ENCODE measurements around the gene TRPC6. TPM values are rescaled to one million over a fixed set of nuclear protein-coding genes. Genes with fewer than 3 reads are reported as not detected.

The TRPC6 gene
- total RNA-seq, 2 donors from 2014 or later, result 1.1 to 4.1 TPM

GRCh38 chr11:101477926-101478325 lies 105.9 kb downstream of the TRPC6 start:
- H3K27me3 ChIP-seq (replicated peaks; ENCODE audit: insufficient read depth), result no peaks in the 10 kb centered on the region
- no peaks in the 10 kb centered on the region for H3K36me3 ChIP-seq
- TF ChIP-seq POLR2A (IDR thresholded peaks at IDR 0.05), result no peak
- no peak overlapping the region for H3K27ac ChIP-seq
- DNase-seq (ENCODE audit: low spot score), result no peak
- H3K4me1 ChIP-seq (replicated peaks), result no peaks in the 10 kb centered on the region
- no peak overlapping the region for H3K4me3 ChIP-seq
- no peaks in the 10 kb centered on the region for H3K9me3 ChIP-seq
- 55% methylated on average over 3 of the region's 3 CpGs for WGBS
- intact Hi-C loops (cut with DNase I), result loop anchor here (5.0 kb wide), 1 partner anchor 104 kb away; the partner anchor contains the start of gene TRPC6

GRCh38 chr11:101476191-101476590 lies 107.6 kb downstream of the TRPC6 start:
- Histone ChIP-seq H3K4me1 (replicated peaks) (no peaks in the 10 kb centered on the region), H3K36me3 (no peaks in the 10 kb centered on the region), H3K27me3 (replicated peaks; ENCODE audit: insufficient read depth) (no peaks in the 10 kb centered on the region), H3K27ac (no peak overlapping the region), H3K9me3 (no peaks in the 10 kb centered on the region), H3K4me3 (no peak overlapping the region)
- DNase-seq (ENCODE audit: low spot score), result no peak
- TF ChIP-seq POLR2AphosphoS5 (IDR thresholded peaks at IDR 0.05), result no peak
- TF ChIP-seq CTCF (IDR thresholded peaks at IDR 0.05), result no peak
- no peak for TF ChIP-seq POLR2A (IDR thresholded peaks at IDR 0.05)
- intact Hi-C loops (cut with DNase I), result loop anchor here (5.0 kb wide), 1 partner anchor 106 kb away; the partner anchor contains the start of gene TRPC6
- 89% methylated on average over 6 of the region's 6 CpGs for WGBS

- Histone ChIP-seq H3K27ac (no peak overlapping the region), H3K4me3 (no peak overlapping the region), H3K4me1 (replicated peaks) (no peaks in the 10 kb centered on the region), H3K36me3 (no peaks in the 10 kb centered on the region), H3K27me3 (replicated peaks; ENCODE audit: insufficient read depth) (no peaks in the 10 kb centered on the region), H3K9me3 (no peaks in the 10 kb centered on the region)
- DNase-seq (ENCODE audit: low spot score), result no peak
- TF ChIP-seq POLR2AphosphoS5 (IDR thresholded peaks at IDR 0.05), result no peak
- TF ChIP-seq CTCF (IDR thresholded peaks at IDR 0.05), result no peak
- TF ChIP-seq POLR2A (IDR thresholded peaks at IDR 0.05), result no peak
- intact Hi-C loops (cut with DNase I), result loop anchor here (5.0 kb wide), 1 partner anchor 107 kb away; the partner anchor contains the start of gene TRPC6
- WGBS, result 83% methylated on average over 4 of the region's 4 CpGs
Observed at GRCh38 chr11:101475699-101476098, 108.1 kb downstream of the TRPC6 start.

GRCh38 chr11:101474666-101475065 lies 109.1 kb downstream of the TRPC6 start:
- Histone ChIP-seq H3K9me3 (no peaks in the 10 kb centered on the region), H3K27me3 (replicated peaks; ENCODE audit: insufficient read depth) (no peaks in the 10 kb centered on the region), H3K4me3 (no peak overlapping the region), H3K36me3 (no peaks in the 10 kb centered on the region), H3K27ac (no peak overlapping the region), H3K4me1 (replicated peaks) (no peaks in the 10 kb centered on the region)
- DNase-seq (ENCODE audit: low spot score), result no peak
- no peak for TF ChIP-seq POLR2A (IDR thresholded peaks at IDR 0.05)
- no peak for TF ChIP-seq POLR2AphosphoS5 (IDR thresholded peaks at IDR 0.05)
- TF ChIP-seq CTCF (IDR thresholded peaks at IDR 0.05), result no peak
- 95% methylated on average over 3 of the region's 3 CpGs for WGBS
- intact Hi-C loops (cut with DNase I), result loop anchor here (5.0 kb wide), 1 partner anchor 108 kb away; the partner anchor contains the start of gene TRPC6

- no peak for DNase-seq (ENCODE audit: low spot score)
- TF ChIP-seq POLR2AphosphoS5 (IDR thresholded peaks at IDR 0.05) (no peak), CTCF (IDR thresholded peaks at IDR 0.05) (no peak), POLR2A (IDR thresholded peaks at IDR 0.05) (no peak)
- H3K27ac ChIP-seq, result no peak overlapping the region
Observed at GRCh38 chr11:101470881-101471520, 112.8 kb downstream of the TRPC6 start.

More at GRCh38 chr11:101470881-101471520, 112.8 kb downstream of the TRPC6 start:
- Histone ChIP-seq H3K4me1 (replicated peaks) (no peaks in the 10 kb centered on the region), H3K9me3 (no peaks in the 10 kb centered on the region), H3K4me3 (no peak overlapping the region), H3K27me3 (replicated peaks; ENCODE audit: insufficient read depth) (no peaks in the 10 kb centered on the region), H3K36me3 (no peaks in the 10 kb centered on the region)
- WGBS, result 63% methylated on average over 3 of the region's 3 CpGs
- intact Hi-C loops (cut with DNase I), result no loop called here

Data from prostate gland (tissue), 2 donors.